ENCODE data around the gene LSM12.

LSM12 gene

GRCh38 chr17:44066204-44066930 lies at the start of gene LSM12:
LSM12 (minus strand) TSS chr17:44066671; CDS start chr17:44066587, 84 bp downstream.
- DNase-seq (ENCODE audit: extremely low read depth, low read depth) = peak; percentile 65
- TF ChIP-seq CTCF (IDR thresholded peaks at IDR 0.05; ENCODE audit: low read depth, low read length) = no peak

GRCh38 chr17:44115585-44116415 lies 49.3 kb upstream of the LSM12 start:
- no peak for DNase-seq (ENCODE audit: extremely low read depth, low read depth)
- TF ChIP-seq CTCF (IDR thresholded peaks at IDR 0.05; ENCODE audit: low read depth, low read length) = peak; percentile 84

GRCh38 chr17:44113868-44114840 lies 47.7 kb upstream of the LSM12 start:
- no peak for TF ChIP-seq CTCF (IDR thresholded peaks at IDR 0.05; ENCODE audit: low read depth, low read length)
- no peak for DNase-seq (ENCODE audit: extremely low read depth, low read depth)

GRCh38 chr17:44113382-44113781 lies 46.9 kb upstream of the LSM12 start:
- no peak for DNase-seq (ENCODE audit: extremely low read depth, low read depth)
- no peak for TF ChIP-seq CTCF (IDR thresholded peaks at IDR 0.05; ENCODE audit: low read depth, low read length)

GRCh38 chr17:44112284-44113280 lies 46.1 kb upstream of the LSM12 start:
- TF ChIP-seq CTCF (IDR thresholded peaks at IDR 0.05; ENCODE audit: low read depth, low read length) = no peak

GRCh38 chr17:44111777-44112176 lies 45.3 kb upstream of the LSM12 start:
- no peak for DNase-seq (ENCODE audit: extremely low read depth, low read depth)
- no peak for TF ChIP-seq CTCF (IDR thresholded peaks at IDR 0.05; ENCODE audit: low read depth, low read length)

More at GRCh38 chr17:44112284-44113280, 46.1 kb upstream of the LSM12 start:
- no peak for DNase-seq (ENCODE audit: extremely low read depth, low read depth)

Measured in AG09319 (cell line).